GOT3 (cell line): Measurements from ENCODE around the gene PRR23A.

Experiments used
- DNase-seq: peaks from one replicate; lab custom pipeline; 2025; ENCODE audit warnings: mixed read lengths; lab: John Stamatoyannopoulos, UW

The PRR23A gene

GRCh38 chr3:138972941-138973340 lies 33.1 kb downstream of the PRR23A start:
- no peak for DNase-seq

GRCh38 chr3:138971766-138972320 lies 34.2 kb downstream of the PRR23A start:
- DNase-seq: no peak

DNA sequence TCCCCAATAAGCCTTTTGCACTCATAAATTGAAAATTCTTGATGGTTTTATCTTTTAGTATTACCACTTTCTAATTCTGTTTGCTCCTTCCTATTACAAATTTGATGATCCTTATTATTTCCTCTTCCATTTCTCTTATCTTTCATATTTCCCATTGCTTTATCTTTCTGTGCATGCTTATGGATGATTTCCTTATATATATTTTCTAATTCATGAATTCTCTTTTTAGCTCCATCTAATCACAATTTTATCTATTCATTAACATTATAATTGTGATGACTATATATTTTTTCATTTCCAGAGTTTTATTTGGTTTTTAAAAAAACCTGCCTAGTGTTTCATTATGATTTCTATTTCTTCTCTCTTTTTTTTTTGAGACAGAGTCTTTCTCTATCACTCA lies 41.1 kb downstream of the PRR23A start:
- DNase-seq: no peak

DNA sequence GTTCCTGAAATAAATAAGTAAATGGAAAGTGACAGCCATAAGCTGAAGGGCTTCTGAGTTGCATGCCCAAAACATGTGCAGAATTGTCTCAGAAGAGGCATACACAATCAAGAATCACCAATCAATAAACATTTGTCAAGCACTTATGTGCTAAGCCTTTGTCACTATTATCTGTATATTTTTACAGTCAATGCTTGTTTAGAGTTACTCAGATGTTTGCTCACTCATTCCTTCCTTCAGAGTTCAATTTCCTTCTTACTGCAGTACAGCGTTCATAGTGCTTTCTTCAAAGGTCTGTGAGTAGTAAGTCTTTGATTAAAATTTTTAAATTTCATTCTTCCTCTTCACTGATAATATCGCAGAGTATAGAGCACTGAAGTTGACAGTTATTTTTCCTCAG lies 41.8 kb downstream of the PRR23A start:
- no peak for DNase-seq

DNA sequence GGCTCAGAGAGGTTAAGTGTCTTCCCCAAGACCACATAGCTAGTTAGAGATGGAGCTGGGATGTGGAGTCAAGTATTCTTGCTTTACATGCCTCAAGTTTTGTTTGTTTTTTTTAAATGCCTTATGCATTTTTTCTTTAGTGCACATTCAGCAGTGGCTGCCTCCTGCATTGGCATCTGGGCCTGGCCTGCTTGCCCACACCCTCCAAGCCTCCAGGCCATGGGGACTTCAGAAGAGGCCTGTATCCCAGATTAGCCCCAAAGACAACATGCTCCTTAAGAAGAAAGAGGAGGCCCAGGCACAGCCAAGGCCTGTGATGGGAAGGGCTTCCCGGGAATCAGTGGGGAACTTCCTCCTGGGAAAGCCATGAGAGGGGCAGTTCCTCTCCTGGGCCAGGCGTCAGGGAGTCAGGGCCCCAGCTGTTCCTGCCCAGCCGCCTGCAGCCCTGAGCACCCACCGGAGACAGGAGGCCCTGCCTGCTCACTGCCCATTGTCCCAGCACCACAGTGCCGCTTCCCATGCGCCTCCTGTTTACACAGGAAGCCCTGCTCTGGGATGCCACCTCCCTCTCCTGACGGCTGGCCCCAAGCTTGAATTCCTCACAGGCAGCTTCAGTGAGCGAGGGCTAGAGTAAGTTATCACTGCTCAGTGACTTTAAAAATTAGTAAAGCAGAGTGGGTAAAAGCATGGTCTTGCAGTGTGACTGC lies 43.1 kb downstream of the PRR23A start:
- no peak for DNase-seq

GRCh38 chr3:138960417-138960852 lies 45.6 kb downstream of the PRR23A start:
- no peak for DNase-seq
